GM19025 (cell line): Measurements from ENCODE around the gene TFIP11.

ENCODE experiments used
- ATAC-seq: cut with Tn5 transposase; IDR thresholded peaks from one replicate; pipeline ENCODE4 v1.9.1; 2021; ENCODE audit warnings: mild to moderate bottlenecking, low read depth, moderate library complexity; ENCODE audit not compliant: unreplicated experiment

Gene TFIP11

DNA sequence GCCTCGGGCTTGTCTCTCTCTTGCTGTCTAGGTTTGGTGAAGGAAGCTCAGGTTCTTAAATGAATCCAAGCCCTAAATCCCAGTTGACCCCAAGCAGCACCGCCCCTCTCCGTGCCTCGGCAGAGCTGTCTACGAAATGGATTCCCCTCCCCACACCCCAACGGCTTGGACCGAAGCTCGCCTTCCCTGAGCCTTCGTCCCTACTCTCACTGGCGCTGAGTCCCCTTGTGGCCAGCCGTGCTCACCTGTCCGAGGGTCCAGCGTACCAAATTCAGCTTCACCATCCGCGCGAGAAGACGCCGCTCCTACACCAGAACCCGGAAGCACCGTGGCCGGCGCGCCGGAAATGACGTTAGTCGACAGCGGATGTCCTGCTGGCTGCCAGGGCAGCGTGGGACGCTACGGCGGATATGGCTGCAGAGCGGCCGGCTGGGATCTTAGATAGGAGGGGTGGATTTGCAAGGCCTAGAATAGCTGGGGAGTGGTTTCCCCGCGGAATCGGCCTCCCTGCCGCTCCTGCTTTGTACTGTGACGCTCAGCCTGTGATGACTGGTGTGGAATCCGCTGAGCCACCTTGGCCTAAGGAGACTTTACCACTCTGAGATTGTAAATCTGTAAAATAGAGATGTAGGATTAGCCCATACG, at the start of gene TFIP11:
Gene TFIP11, minus strand, starts transcription at position 325 of the 645 bp plus-strand sequence. CDS start 2,201 bp downstream, outside the sequence.
- ATAC-seq: peak; percentile 94

DNA sequence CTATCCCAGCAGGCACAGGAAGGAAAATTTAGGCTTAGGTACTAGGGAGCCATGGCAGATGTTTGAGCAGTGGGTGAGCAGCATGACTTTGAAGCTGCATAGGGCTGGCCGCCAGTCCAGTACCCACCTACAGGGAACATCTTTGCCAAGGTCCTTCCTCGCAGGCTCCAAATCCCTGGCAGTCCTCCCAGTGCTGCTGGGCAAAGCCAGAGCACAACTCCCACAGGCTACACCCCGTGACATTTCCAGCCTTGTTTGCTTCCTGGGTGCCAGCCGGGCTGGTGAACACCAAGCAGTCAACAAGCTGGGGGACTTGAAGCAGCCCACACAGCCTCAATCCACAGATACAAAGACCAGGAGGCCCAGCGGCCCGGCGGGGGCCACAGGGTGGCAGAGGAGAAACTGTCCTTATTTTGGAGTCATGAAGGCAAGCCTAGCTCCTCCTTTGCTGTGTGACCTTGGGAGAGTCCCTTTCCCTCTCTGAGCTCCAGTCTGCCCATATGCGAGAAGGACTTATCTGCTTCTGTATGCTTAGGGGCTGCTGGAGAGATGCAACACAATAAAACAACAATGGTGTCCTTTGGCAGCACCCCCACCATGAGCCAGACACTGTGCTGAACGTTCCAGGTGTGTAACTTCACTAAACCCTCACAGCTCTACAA, 49.6 kb upstream of the TFIP11 start:
- no peak for ATAC-seq

DNA sequence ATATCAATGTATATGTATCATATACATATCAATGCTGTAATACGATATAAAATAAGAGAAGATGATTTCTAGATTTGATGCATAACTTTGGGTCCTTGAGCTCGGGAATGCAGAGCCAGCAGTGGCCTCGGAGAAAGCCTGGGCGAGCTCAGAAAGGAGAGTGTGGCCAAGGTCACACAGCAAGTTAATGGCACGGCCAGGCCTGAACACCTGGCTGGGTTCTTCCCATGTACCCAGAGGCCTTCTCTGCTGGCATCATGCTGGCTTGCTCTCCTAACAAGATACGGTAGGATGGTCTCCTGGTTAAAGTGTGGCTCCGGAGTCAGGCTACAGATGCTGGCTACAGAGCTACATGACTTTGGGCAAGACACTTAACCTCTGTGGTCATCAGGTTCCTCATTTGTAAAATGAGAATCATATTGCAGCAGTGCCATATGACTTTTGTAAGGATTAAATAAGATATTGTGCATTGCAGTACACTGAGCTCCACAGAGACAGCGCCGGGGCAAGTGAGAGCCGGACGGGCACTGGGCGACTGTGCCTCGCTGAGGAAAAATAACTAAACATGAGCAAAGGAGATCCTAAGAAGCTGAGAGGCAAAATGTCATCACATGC, 47.8 kb upstream of the TFIP11 start:
- ATAC-seq: no peak

DNA sequence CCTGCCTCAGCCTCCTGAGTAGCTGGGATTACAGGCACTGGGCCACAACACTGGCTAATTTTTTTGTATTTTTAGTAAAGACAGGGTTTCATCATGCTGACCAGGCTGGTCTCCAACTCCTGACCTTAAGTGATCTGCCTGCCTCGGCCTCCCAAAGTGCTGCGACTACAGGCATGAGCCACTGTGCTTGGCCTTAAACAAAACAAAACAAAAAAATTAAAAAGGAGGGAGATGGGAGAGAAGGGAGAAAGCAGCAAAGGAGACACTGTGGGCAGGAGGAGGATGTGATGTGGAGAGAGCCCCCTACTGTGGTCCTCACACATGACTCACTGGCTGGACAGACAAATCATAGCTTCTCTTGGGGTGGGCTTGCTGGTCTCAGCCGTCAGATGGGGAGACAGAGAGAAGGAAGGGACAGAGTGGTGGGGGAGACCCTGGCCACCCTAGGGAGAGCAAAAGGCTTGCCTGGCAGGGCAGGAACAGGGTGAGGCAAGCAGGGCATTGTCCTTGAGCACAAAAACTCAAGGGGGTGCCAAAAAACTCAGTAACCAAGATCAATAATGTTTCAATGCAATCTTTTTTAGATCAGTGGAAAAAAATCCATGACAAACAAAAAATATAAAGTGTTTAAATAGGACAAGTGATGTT, 46.1 kb upstream of the TFIP11 start:
- no peak for ATAC-seq

DNA sequence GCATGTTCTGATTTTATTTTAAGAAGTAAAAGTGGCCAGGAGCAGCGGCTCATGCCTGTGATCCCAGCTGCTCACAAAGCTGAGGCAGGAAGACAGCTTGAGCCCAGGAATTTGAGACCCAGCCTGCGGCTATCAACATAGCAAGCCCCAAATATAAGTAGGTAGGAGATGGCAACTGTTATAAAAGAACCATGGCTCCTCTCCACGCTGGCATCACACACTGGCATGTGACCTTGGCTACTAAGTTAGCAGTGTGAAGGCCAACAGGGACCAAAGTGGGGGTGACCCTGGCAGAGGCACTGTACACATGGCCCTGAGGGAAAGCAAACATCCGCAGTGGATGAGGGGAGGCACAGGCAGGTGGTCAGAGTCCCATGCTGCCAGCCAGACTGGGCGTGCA, 44.6 kb upstream of the TFIP11 start:
- ATAC-seq: no peak

DNA sequence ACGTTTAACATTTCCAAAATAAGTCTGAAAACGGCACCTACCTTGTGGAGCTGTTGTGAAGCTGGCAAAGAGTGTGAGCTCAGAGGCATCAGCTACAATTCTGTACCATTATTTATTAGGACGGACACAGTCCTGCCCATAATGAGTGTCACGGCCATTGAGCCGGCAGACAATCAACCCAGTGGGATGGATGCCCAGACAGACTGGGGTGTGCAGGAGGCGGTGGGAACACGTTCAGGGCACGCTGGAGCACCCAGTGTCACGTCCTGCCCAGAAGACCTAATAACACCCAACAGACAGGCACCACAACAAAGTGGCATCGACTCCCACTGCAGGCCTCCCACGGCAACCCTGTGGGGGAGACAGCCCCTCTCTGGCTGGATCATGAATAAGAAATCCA, 43.2 kb upstream of the TFIP11 start:
- ATAC-seq: no peak

DNA sequence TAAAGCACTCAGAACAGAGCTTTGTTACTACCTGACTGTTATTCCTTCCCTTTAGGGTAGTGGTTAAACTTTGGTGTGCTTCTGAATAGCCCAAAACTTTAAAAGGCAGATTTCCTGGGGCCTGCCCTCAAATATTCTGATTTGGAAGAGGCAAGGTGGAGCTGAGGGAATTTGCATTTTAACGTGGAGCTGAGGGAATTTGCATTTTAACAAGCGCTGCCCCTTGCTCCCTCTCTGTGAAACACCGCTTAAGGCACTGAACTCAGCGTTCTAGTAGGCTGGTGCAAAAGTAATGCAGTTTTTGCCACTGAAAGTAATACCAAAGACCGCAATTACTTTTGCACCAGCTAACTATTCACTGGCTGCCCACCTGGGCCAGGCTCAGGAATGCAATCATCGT, 42.7 kb upstream of the TFIP11 start:
- no peak for ATAC-seq

DNA sequence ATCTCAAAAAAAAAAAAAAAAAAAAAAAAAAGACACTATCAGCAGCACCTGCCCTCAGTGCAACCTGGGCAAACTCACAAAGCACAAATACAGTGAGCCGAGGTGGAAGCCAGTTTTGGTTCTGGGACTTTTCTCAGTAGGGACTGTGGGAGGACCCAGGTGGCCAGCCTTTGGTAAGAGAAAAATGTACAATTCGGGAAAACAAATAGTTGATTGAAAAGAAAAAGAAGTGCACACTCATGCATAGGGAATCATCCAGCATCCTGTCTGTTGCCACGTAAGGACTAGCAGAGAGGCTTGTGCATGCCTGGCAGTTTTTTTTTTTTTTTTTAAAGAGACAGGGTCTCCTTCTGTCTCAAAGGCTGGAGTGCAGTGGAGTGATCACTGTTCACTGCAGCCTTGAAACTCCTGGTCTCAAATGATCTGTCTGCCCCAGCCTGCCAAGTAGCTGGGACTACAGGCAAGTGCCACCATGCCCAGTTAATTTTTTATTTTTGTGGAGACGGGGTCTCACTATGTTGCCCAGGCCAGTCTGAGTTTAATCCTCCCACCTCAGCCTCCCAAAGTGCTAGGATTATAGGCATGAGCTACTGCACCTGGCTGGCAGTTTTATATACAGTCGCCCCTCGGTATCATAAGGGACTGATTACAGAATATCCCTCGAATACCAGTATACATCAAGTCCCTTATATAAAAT, 40.9 kb upstream of the TFIP11 start:
- no peak for ATAC-seq

DNA sequence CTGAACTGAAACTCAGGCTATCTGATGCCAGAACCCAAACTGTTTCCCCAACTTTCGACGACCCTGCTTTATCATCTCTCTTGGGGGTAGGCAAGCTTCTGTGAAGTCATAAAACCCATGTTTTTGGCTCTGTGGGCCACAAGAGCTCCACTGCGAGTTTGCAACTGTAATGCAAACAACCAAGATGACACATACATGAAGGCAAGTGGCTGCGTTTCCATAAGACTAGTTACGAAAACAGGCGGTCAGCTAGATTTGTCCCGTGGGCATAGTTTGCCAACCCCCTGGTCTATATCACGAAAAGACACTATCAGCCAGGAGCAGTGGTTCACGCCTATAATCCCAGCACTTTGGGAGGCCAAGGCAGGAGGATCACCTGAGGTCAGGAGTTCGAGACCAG, 40.2 kb upstream of the TFIP11 start:
- no peak for ATAC-seq

DNA sequence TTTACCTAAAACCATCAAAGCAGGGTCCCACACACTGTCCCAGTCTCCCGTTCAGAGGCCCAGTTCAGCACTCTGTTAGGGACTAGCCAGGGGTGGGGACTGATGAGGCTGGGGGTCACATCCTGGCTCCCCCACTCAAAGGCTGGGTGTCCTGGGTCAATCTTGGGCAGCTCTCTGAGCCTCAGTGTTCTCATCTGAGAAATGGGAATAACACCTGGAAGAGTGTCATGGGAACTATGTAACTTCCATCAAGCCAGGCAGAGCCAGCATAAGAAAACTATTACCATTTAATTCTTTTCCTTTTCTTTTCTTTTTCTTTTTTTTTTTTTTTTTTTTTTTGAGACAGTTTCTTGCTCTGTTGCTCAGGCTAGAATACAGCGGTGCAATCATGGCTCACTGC, 39.3 kb upstream of the TFIP11 start:
- no peak for ATAC-seq

DNA sequence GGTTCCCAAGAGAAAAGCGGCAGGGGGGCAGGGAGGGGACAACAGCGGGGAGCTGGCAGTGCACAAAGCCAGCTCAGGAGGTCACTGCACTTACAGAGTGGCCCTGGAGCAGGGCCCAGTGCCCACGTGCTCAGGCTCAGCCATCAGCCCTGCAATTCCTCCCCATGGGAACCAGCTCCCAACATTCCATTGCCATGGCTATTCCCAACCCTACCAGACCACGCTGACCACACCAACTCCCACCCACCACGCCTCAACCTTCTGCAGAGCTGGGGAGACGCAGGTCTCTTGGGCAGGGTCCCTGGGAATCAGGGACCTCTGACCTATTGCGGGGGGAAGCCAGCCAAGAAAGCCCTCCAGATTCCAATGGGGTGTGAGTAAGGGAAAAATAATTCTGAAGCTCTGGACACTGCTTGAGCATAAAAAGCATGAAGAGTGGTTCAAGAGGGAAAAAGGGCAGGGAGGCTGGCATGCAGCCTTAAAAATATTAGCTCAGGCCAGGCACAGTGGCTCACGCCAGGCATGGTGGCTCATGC, 38.3 kb upstream of the TFIP11 start:
- no peak for ATAC-seq

DNA sequence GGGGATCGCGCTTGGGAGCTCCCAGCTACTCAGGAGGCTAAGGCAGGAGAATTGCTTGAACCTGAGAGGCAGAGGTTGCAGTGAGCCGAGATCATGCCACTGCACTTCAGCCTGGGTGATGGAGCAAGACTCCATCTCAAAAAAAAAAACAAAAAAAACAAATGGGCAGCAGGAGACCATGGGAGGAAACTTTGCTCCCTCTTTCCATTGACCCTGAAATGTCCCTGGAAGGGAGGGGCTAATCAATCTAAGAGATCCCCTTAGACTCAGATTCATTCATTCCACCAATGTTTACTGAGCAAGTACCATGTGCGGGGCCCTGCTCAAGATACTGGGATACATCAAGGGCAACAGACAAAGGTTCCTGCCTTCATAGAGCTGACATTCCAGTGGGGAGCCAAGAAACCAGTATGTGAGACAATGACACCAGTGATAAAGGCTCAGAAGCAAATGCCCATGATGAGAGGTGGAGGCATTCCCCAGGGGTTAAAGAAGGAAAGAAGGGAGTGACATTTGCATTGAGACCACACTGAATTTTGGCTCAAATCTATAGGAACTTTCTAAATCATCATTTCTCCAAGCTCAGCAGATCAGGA, 37.7 kb upstream of the TFIP11 start:
- no peak for ATAC-seq

DNA sequence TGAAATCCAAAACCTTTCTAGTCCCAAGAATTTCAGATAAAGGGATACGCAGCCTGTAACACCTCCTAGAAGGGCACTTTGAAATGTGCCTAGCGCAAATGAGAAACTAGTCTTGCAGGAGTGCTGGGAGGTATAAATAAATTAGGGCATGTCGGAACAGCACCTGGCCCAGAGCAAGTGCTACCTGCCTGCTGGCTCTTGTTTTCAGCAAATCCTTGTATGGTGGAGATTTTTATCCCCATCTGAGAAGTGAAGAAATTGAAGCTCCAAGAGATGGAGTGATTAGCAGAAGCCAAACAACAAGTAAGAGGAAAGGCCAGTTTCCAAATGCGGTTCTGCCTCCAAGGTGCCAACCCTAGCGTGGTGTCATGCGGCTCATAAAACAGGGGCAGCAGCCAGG, 36.7 kb upstream of the TFIP11 start:
- ATAC-seq: no peak

DNA sequence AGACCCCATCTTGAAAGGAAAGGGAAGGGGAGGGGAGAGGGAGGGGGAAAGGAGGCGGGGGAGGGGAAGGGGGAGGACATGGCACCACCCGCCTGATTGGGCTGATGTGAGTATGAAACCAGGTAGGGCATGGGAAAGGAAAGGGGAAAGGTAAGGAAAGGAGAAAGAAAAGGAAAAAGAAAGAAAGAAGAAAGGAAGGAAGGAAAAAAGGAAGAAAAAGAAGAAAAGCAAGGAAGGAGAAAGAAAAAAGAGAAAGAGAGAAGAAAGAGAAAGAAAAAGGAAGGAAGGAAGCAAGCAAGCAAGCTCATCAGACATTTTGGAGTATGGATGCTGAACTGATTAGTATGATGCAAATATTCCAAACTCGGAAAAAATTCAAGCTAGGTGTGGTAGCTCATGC, 36.0 kb upstream of the TFIP11 start:
- ATAC-seq: no peak

DNA sequence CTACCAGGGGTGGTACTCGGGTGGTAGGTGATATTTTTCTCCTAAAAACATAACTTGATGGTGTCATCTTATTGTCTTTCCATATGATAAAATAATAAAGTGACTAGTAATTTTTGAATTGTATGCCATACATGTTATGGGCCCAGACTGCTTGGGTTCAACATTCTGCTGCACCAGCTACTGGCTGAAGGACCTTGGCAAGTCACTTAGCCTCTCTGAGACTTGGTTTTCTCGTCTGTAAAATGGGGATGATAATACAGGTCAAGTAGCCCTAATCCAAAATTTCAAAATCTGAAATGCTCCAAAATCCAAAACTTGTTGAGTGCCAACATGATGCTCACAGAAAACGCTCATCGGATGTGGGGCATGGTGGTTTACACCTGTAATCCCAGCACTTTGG, 35.6 kb upstream of the TFIP11 start:
- no peak for ATAC-seq

DNA sequence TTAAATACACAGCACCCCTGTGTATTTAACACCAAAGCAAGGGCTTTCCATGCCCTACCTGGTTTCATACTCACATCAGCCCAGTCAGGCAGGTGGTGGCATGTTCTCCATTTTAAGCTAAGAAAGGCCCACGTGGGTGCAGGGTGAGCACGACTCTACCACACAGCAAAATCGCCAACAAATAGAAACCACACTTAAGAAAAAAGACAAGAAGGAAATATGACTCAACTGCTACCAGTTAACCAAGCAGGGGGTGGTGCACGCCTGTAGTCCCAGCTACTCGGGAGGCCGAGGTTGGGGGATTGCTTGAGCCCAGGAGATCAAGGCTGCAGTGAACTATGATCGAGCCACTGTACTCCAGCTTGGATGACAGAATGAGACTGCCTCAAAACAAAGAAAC, 35.2 kb upstream of the TFIP11 start:
- no peak for ATAC-seq

DNA sequence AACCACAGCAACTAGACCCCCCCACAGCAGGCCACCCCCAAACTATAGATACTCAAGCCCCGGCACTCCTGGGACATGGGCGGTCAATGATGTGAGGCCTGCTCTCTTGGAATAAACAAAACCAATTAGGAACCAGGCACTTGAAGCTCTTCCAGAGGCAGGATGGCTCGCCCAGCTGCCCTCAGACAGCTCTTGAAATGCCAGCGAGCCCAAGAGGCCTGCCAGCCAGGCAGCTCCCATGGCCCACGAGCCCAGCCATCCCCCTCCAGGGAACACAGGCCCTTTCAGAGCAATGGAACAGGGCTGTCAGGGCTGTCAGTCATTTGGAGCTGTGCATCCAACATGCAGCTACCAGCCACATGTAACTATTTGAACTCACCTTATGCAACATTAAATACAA, 34.0 kb upstream of the TFIP11 start:
- no peak for ATAC-seq

DNA sequence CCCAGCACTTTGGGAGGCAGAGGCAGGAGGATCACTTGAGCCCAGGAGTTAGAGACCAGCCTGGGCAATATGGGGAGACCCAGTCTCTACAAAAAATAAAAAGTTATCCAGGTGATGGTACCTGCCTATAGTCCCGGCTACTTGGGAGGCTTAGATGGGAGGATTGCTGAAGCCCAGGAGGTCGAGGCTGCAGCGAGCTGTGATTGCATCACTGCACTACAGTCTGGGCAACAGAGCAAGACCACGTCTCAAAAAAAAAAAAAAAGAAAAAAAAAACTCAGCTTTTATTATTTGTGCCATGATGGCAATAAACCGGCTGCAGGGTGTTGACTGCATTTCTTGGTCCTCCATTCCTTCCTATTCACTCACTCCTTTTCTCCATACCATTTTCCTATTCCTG, 33.6 kb upstream of the TFIP11 start:
- no peak for ATAC-seq

DNA sequence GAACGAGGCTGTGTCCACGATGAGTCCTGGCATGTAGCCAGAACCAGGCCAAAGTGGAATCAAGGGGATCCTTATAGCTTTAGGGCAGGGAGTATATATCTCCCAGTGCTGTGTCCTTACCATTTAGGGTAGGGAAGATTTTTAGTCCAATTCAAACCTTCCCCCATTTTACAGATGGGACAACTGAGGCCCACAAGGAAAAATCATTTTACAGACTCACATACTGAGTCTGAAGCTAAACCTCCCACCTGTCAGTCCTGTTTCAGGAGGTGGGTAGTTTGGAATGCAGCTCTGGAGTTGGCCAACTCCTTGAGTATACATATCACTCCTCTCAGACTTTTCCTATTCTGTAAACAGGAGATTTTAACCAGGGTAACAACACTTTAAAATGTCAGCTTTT, 33.1 kb upstream of the TFIP11 start:
- no peak for ATAC-seq

DNA sequence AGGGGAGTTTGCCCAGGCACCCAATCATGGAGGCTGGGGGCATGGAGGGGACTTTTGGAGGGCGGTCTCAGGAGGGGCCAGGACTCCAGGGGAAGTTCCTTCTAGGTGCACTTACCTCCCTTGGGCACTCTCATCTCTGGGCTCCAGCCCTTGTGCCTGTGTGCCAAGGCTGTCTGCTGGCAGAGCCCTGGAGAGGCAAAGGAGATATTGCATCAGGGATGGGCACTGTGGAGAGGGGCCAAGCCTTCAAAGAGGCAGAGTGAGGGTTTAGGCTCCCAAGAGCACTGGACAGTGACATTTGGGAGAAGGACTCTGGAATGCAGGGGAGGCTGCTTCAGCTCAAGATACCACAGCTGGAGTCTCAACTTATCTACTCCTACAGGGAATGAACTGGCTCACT, 32.2 kb upstream of the TFIP11 start:
- no peak for ATAC-seq
